GM12873 (cell line): Measurements from ENCODE around the gene VDR.

Experiments used
- TF ChIP-seq, protein P1 (sequence below): IDR thresholded peaks from 2 replicates; pipeline ENCODE4 v1.5.1; 2012; ENCODE audit warnings: low read depth, mild to moderate bottlenecking, moderate library complexity, low read length, control low read depth; ENCODE audit not compliant: insufficient read depth; ENCODE audit errors: missing control alignments

The VDR gene

DNA sequence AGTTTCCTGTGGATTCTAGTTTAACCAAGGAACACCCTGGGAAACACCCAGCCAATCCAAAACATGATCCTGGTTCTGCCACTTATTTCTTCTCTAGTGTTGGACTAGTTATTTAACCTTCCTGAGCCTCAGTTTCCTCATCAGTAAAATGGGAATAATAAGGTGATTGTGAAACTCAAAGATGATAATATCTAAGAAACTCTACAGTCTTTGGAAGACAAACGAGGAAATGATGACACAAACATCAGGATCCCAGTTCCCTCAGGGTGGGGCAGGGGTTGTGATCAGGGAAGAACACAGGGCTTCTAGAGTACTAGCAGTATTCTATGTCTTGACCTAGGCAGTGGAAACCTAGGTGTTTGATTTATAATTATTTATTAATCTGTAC, 40.5 kb upstream of the VDR start:
- TF ChIP-seq, protein P1, sequence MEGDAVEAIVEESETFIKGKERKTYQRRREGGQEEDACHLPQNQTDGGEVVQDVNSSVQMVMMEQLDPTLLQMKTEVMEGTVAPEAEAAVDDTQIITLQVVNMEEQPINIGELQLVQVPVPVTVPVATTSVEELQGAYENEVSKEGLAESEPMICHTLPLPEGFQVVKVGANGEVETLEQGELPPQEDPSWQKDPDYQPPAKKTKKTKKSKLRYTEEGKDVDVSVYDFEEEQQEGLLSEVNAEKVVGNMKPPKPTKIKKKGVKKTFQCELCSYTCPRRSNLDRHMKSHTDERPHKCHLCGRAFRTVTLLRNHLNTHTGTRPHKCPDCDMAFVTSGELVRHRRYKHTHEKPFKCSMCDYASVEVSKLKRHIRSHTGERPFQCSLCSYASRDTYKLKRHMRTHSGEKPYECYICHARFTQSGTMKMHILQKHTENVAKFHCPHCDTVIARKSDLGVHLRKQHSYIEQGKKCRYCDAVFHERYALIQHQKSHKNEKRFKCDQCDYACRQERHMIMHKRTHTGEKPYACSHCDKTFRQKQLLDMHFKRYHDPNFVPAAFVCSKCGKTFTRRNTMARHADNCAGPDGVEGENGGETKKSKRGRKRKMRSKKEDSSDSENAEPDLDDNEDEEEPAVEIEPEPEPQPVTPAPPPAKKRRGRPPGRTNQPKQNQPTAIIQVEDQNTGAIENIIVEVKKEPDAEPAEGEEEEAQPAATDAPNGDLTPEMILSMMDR: no peak

DNA sequence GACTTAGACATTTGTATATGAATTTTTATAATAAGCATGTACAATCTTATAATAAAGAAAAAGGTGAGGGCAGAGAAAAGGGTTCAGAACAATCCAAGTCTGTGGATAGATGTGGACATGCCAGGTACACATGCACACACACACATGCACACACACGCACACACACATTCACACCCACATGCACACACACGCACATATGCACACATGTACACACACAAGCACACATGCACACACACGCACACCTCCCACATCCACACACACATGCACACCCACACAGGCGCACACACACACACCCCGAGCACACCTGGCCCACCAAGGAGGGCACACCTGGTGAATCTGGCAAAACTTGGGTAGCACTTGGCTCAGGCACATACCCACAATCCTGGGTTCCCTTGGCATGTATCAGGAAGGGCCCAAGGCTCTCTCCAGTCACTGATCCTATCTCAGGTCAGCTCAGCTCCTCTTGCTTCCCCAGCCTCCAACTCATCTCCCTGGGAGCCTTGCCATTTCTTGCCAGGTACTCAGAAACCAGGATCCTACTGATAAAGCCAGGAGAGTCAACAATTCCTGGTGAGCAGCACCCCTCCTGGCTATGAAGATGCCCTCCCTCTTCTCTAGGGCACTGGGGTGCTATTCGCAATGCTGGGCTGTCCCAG, 40.0 kb upstream of the VDR start:
- TF ChIP-seq, protein P1: no peak

DNA sequence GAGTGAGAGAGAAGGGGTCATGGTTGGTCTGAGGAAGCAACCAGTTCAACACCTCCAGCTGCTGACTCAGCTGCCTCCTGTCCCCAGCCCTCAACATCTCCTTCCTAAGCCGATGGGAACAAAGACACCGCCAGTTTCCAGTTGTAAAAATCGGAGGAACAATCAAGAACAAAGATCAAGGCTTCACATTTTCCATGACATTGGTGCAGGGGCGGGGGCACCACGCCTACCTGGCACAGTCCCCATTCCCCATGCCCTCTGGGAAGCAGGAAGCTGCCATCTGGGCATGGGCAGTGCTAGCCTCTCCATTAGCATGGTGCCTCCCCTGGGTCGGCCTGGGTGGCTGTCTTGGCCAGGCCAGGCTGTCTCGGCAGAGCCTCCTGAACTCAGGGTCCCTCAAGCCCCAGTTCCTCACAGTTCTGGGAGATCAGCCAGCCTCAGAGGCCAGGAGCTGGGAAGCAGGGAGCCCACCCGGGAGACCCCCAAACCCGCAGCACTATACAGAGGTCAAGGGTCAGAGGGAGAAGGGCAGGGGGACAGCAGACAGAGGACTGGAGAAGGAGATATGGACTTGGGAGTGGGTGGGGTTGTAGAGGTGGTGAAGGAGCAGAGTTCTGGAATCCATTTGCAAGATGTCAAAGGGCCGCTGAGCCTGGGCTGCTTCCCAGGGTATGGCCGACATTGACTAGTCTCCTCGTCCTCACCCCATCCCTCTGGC, 39.0 kb upstream of the VDR start:
- TF ChIP-seq, protein P1: no peak

DNA sequence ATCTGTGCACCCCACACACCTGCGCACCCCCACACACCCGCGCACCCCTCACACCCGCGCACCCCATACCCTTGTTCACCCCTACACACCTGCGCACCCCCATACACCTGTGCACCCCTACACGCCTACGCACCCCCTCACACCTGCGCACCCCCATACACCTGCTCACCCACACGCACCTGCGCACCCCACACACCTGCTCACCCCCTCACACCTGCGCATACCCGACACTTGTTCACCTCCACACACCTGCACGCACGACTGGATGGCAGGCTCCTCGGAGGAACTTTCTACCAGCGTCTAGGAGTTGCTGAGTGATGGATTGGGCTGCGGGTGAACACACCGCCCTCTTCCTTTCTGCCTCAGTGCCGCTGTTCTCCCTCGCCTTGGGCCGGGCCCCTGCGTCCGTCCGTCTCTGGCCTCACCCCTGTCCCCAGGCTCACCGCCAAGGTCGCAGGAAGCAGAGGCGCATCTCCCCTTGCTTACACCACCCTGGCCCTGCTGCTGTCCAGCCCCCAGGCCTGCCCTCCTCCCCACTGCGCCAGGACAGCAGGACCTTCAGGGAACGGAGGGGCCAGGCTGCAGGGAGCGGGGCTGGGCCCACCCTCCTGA, 37.9 kb upstream of the VDR start:
- TF ChIP-seq, protein P1: no peak

DNA sequence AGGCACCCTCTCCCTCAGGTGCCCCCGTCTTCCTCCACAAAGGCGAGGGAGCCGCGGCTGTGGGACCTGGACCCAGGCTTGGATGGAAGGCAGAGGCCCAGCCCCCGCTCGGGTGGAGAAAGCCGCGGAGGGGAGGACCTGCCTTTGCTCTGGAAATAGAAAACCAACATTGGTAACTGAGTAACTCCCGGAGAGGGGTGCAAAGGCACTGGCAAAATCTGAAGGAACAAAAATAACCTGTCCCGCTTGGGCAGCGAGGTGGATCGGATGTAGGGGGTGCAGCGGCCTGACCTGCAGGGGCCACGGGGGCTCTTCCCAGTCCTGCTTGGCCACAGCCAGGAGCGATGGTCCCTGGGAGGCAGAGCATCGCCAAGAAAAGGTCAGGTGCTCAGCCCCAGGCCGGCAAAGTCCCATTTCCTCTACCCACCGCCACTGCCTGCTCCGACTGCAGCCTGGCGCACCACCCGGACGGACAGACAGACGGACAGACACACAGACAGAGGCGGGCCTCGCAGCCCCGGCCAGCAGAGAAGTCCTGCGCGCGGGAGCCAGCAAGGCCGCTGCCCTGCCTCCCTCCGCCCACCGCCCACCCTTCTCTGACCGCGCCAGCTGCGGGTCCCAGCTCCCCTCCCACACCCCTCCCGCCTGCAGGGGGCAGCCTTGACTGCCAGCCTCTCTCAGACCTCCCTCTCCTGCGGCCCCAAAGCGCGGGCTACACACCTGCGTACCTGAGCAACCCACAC, 37.2 kb upstream of the VDR start:
- TF ChIP-seq, protein P1: peak; percentile 53

DNA sequence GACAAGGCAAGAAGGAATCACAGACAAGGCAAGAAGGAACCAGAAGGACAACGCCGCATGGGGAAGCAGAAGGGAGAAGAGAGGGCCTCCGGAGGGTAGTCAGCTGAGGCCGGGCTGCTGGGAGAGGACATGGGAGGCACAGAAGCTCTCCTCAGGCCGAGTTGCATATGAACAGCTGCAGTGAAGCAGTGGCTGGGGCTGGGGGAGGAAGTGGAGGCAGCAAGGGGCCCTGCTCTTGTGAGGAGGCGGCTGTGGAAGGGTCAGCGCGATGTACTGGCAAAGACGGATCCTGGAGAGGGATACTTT, 36.6 kb upstream of the VDR start:
- TF ChIP-seq, protein P1: no peak
